SK-N-SH (cell line): ENCODE measurements around the gene STT3B. TPM values are rescaled to one million over a fixed set of nuclear protein-coding genes. Genes with fewer than 3 reads are reported as not detected.

Experiments
- CTCF ChIA-PET: fragments of 300-600, 350-600 bp; formaldehyde crosslinking; extraction: SDS; loops from one replicate; lab custom pipeline; 2021; lab: Yijun Ruan, JAX
- POLR2A ChIA-PET: fragments of 350-600 bp; sonication (Branson Sonifier 250); formaldehyde crosslinking; extraction: SDS; loops from one replicate; lab custom pipeline; 2020; ENCODE audit warnings: antibody characterized with exemption, inconsistent platforms; lab: Yijun Ruan, JAX
- DNase-seq: peaks from one replicate; pipeline ENCODE4 v3.0.0; 2012
- H2AFZ ChIP-seq: fragments of 200-600 bp; sonication (generic); 2 replicates; pipeline ENCODE4 v1.8.1; 2016; ENCODE audit warnings: antibody characterized with exemption, mild to moderate bottlenecking, low read depth
- H3F3A ChIP-seq: fragments of 200-600 bp; sonication (generic); replicated peaks from 2 replicates; pipeline ENCODE3; 2016; ENCODE audit warnings: antibody characterized with exemption, mild to moderate bottlenecking; ENCODE audit not compliant: insufficient read depth
- H3K27ac ChIP-seq, 2 experiments: fragments of 200-500 bp in 1 of 2; fragments of 200-600 bp in 1 of 2; sonication (Bioruptor generic) in 1 of 2; sonication (generic), shearing (Covaris generic) in 1 of 2; 2 replicates each; pipeline versions ENCODE4 v1.5.1 to v1.6.1; 2014 to 2016; ENCODE audit warnings: low read depth in 2 of 2, inconsistent platforms in 1 of 2, low read length in 1 of 2, mild to moderate bottlenecking in 1 of 2, mixed read lengths in 1 of 2
- H3K27me3 ChIP-seq: fragments of 200-600 bp; sonication (generic), shearing (Covaris generic); 2 replicates; pipeline ENCODE4 v1.6.1; 2016; ENCODE audit warnings: mixed run types; ENCODE audit not compliant: insufficient read depth
- H3K36me3 ChIP-seq, 2 experiments: fragments of 200-500 bp in 1 of 2; fragments of 200-600 bp in 1 of 2; sonication (Bioruptor generic) in 1 of 2; sonication (generic) in 1 of 2; replicated peaks in 1 of 2; 2 replicates each; pipeline versions ENCODE3 to v1.5.1; 2014 to 2016; ENCODE audit warnings: low read length in 1 of 2, mild to moderate bottlenecking in 1 of 2; ENCODE audit not compliant: insufficient read depth in 2 of 2, control insufficient read depth in 1 of 2
- H3K4me1 ChIP-seq, 2 experiments: fragments of 200-500 bp in 1 of 2; fragments of 200-600 bp in 1 of 2; sonication (Bioruptor generic) in 1 of 2; sonication (generic), shearing (Covaris generic) in 1 of 2; 2 replicates each; pipeline versions ENCODE4 v1.5.1 to v1.6.1; 2014 to 2016; ENCODE audit warnings: low read depth in 1 of 2, low read length in 1 of 2, mixed run types in 1 of 2; ENCODE audit not compliant: insufficient read depth in 2 of 2, control insufficient read depth in 1 of 2
- H3K4me2 ChIP-seq: fragments of 200-600 bp; sonication (generic), shearing (Covaris generic); 2 replicates; pipeline ENCODE4 v1.6.1; 2017; ENCODE audit warnings: mixed run types
- H3K4me3 ChIP-seq, 2 experiments: fragments of 200-500 bp in 1 of 2; fragments of 200-600 bp in 1 of 2; sonication (Bioruptor generic) in 1 of 2; sonication (generic), shearing (Covaris generic) in 1 of 2; 2 replicates each; pipeline versions ENCODE4 v1.5.1 to v1.8.1; 2014 to 2016; ENCODE audit warnings: low read depth in 2 of 2, inconsistent platforms in 1 of 2, low read length in 1 of 2, mild to moderate bottlenecking in 1 of 2, mixed read lengths in 1 of 2, moderate library complexity in 1 of 2
- H3K79me2 ChIP-seq: fragments of 200-600 bp; sonication (generic); 2 replicates; pipeline ENCODE4 v1.8.1; 2017; ENCODE audit warnings: mild to moderate bottlenecking; ENCODE audit not compliant: insufficient read depth
- H3K9ac ChIP-seq: fragments of 200-600 bp; sonication (generic); 2 replicates; pipeline ENCODE4 v1.6.1; 2017; ENCODE audit warnings: mixed run types
- H3K9me2 ChIP-seq: fragments of 200-600 bp; sonication (generic); 2 replicates; pipeline ENCODE4 v1.6.1; 2017; ENCODE audit warnings: mixed run types
- H3K9me3 ChIP-seq: fragments of 200-600 bp; sonication (generic); 2 replicates; pipeline ENCODE4 v1.6.1; 2017; ENCODE audit warnings: mixed run types, mild to moderate bottlenecking, moderate library complexity
- H4K20me1 ChIP-seq: fragments of 200-600 bp; sonication (generic); 2 replicates; pipeline ENCODE4 v1.6.1; 2017; ENCODE audit warnings: mild to moderate bottlenecking, mixed run types; ENCODE audit not compliant: insufficient read depth
- CHD2 ChIP-seq: fragments of 150-350 bp; IDR thresholded peaks from 2 replicates; pipeline ENCODE4 v1.6.1; 2018; ENCODE audit warnings: low read length; ENCODE audit not compliant: partially characterized antibody
- EP300 ChIP-seq, 2 experiments: IDR thresholded peaks; 2 replicates each; pipeline versions ENCODE4 v1.4.0 to v1.6.1; 2012; ENCODE audit warnings: borderline replicate concordance in 1 of 2, low read depth in 1 of 2, low read length in 1 of 2
- FOSL2 ChIP-seq: IDR thresholded peaks from 2 replicates; pipeline ENCODE4 v1.4.0; 2012; ENCODE audit warnings: low read depth, mild to moderate bottlenecking, moderate library complexity, borderline replicate concordance
- FOXM1 ChIP-seq: IDR thresholded peaks from 2 replicates; pipeline ENCODE4 v1.4.0; 2012; ENCODE audit warnings: low read depth, mild to moderate bottlenecking
- IRF3 ChIP-seq: fragments of 150-350 bp; IDR thresholded peaks from 2 replicates; pipeline ENCODE4 v1.6.1; 2016; ENCODE audit warnings: mild to moderate bottlenecking, low read depth, low read length
- JUND ChIP-seq: IDR thresholded peaks from 2 replicates; pipeline ENCODE4 v1.4.0; 2012
- MEF2A ChIP-seq: IDR thresholded peaks from 2 replicates; pipeline ENCODE4 v1.4.0; 2012; ENCODE audit warnings: low read depth, borderline replicate concordance
- NRF1 ChIP-seq: IDR thresholded peaks from 2 replicates; pipeline ENCODE4 v1.6.1; 2012; ENCODE audit warnings: low read depth, mild to moderate bottlenecking, low read length
- PBX3 ChIP-seq: IDR thresholded peaks from 2 replicates; pipeline ENCODE4; 2012
- POLR2AphosphoS5 ChIP-seq: IDR thresholded peaks from 2 replicates; pipeline ENCODE4 v1.6.1; 2012; ENCODE audit warnings: low read depth, low read length
- RAD21 ChIP-seq: IDR thresholded peaks from 2 replicates; pipeline ENCODE4 v1.6.1; 2012; ENCODE audit warnings: mild to moderate bottlenecking, low read length
- RCOR1 ChIP-seq: fragments of 150-350 bp; IDR thresholded peaks from 2 replicates; pipeline ENCODE4 v1.6.1; 2017; ENCODE audit warnings: antibody characterized with exemption, low read length
- REST ChIP-seq: IDR thresholded peaks from 2 replicates; pipeline ENCODE4 v1.6.1; 2012; ENCODE audit warnings: mild to moderate bottlenecking, low read depth, low read length, moderate library complexity
- RFX5 ChIP-seq: IDR thresholded peaks from 2 replicates; pipeline ENCODE4 v1.6.1; 2012; ENCODE audit warnings: mild to moderate bottlenecking, improper control_type of control experiment, low read length
- RXRA ChIP-seq: IDR thresholded peaks from 2 replicates; pipeline ENCODE4 v1.4.0; 2012; ENCODE audit warnings: low read depth, mild to moderate bottlenecking, borderline replicate concordance
- SIN3A ChIP-seq: IDR thresholded peaks from 2 replicates; pipeline ENCODE4 v1.6.1; 2012; ENCODE audit warnings: low read depth, mild to moderate bottlenecking, low read length, moderate library complexity, borderline replicate concordance
- TAF1 ChIP-seq: IDR thresholded peaks from 2 replicates; pipeline ENCODE4 v1.6.1; 2012; ENCODE audit warnings: low read depth, mild to moderate bottlenecking, low read length, moderate library complexity, borderline replicate concordance
- YY1 ChIP-seq: IDR thresholded peaks from 2 replicates; pipeline ENCODE4 v1.4.0; 2012; ENCODE audit warnings: low read depth, mild to moderate bottlenecking
- WGBS: methylation state at CpG from one replicate; pipeline ENCODE4 v1.1.6; 2017; ENCODE audit warnings: low lambda C conversion rate; 5-methylcytosine and 5-hydroxymethylcytosine counted together
- polyA plus RNA-seq, 3 experiments: library from polyadenylated mRNA; depleted of rRNA; stranded (reverse); fragments of >200 nt; gene quantifications; 2 replicates each; pipeline ENCODE4 v1.2.3, GENCODE V29; 2012
- TF ChIP-seq, protein P1 (sequence below): fragments of 200-600 bp; sonication (generic); IDR thresholded peaks from 2 replicates; pipeline ENCODE4 v1.6.1; 2017; ENCODE audit warnings: antibody characterized with exemption, mild to moderate bottlenecking, moderate library complexity
- TF ChIP-seq, protein P2 (sequence below): IDR thresholded peaks from 2 replicates; pipeline ENCODE4 v1.4.0; 2012; ENCODE audit warnings: low read depth, borderline replicate concordance

STT3B gene
- polyA plus RNA-seq, 1 of the 3 experiments (the other 2 are of a cell fraction) = 27.9 TPM

GRCh38 chr3:31485196-31485595 lies 47.5 kb upstream of the STT3B start:
- Histone ChIP-seq H3K9me2 (no peaks in the 10 kb centered on the region), H3K27ac (no peak overlapping the region), H2AFZ (no peak overlapping the region), H3K9me3 (no peaks in the 10 kb centered on the region), H3K27me3 (0 out of 2 replicates have a peak, but pooled peaks cover 4% of the 10 kb centered on the region), H3K4me3 (no peak overlapping the region), H3K9ac (no peak overlapping the region), H3K79me2 (no peaks in the 10 kb centered on the region), H3K4me2 (no peak overlapping the region), H3K4me1 (no peaks in the 10 kb centered on the region), H3F3A (no peaks in the 10 kb centered on the region), H3K36me3 (no peaks in the 10 kb centered on the region), H4K20me1 (no peaks in the 10 kb centered on the region)
- ChIA-PET POLR2A (no interaction called here), CTCF (no interaction called here)
- 36% methylated on average over 1 of the region's 1 CpG for WGBS
- TF ChIP-seq FOSL2 = no peak
- TF ChIP-seq JUND = no peak
- TF ChIP-seq, protein P1, sequence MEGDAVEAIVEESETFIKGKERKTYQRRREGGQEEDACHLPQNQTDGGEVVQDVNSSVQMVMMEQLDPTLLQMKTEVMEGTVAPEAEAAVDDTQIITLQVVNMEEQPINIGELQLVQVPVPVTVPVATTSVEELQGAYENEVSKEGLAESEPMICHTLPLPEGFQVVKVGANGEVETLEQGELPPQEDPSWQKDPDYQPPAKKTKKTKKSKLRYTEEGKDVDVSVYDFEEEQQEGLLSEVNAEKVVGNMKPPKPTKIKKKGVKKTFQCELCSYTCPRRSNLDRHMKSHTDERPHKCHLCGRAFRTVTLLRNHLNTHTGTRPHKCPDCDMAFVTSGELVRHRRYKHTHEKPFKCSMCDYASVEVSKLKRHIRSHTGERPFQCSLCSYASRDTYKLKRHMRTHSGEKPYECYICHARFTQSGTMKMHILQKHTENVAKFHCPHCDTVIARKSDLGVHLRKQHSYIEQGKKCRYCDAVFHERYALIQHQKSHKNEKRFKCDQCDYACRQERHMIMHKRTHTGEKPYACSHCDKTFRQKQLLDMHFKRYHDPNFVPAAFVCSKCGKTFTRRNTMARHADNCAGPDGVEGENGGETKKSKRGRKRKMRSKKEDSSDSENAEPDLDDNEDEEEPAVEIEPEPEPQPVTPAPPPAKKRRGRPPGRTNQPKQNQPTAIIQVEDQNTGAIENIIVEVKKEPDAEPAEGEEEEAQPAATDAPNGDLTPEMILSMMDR = no peak
- TF ChIP-seq NRF1 = no peak
- no peak for TF ChIP-seq RAD21
- TF ChIP-seq RXRA = no peak
- TF ChIP-seq RFX5 = no peak
- TF ChIP-seq IRF3 = no peak
- TF ChIP-seq PBX3 = no peak
- no peak for TF ChIP-seq SIN3A
- TF ChIP-seq FOXM1 = no peak
- TF ChIP-seq EP300 (IDR thresholded peaks at IDR 0.05; ENCODE audit: borderline replicate concordance in 1 of 2, low read depth in 1 of 2, low read length in 1 of 2) = no peak
- no peak for TF ChIP-seq CHD2
- DNase-seq = no peak

DNA sequence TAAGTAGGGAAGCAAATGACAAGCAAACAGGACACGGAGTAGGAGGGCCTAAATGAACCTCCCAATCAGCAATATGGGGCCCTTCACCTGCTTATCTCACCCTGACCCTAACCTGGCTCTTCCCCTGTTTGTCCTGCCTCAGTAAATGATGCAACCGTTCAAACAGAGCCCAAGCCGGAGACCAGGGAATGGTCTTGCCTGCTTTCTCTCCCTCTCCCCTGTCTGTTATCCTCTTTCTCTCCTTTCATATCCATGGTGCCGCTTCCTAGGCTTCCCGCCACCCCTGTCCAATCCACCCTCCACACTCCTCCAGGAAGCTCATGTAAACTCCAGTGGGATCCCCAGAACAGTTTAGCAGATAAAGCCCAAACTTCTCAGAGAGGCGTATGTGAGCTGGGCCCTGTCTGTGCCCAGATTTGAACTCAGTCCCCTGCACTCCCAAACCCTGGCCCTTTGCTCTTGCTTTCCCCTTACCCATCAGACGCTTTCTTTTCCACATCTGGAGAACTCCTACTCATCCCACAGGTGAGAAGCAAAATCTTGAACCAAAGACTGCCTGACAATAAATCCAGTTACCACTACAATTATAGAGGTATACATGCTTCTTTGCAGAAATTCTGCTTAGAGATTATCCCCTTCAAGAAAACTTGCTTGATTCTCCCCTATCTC lies 45.7 kb upstream of the STT3B start:
- H3K4me2 ChIP-seq = no peak overlapping the region
- H3K79me2 ChIP-seq = no peaks in the 10 kb centered on the region
- H3F3A ChIP-seq = no peaks in the 10 kb centered on the region
- ChIA-PET POLR2A (interaction anchor here (0.6 kb wide), 1 partner anchor 46 kb away, joined by 3 read pairs; no protein-coding TSS in a partner anchor), CTCF (no interaction called here)
- no peak overlapping the region for H3K9ac ChIP-seq
- 0 out of 2 replicates have a peak, but pooled peaks cover 4% of the 10 kb centered on the region for H3K27me3 ChIP-seq
- H4K20me1 ChIP-seq = no peaks in the 10 kb centered on the region
- no peaks in the 10 kb centered on the region for H3K9me2 ChIP-seq
- no peaks in the 10 kb centered on the region for H3K4me1 ChIP-seq
- no peaks in the 10 kb centered on the region for H3K9me3 ChIP-seq
- no peaks in the 10 kb centered on the region for H3K36me3 ChIP-seq
- no peak overlapping the region for H3K4me3 ChIP-seq
- no peak overlapping the region for H2AFZ ChIP-seq
- WGBS = 43% methylated on average over 7 of the region's 7 CpGs
- DNase-seq = no peak
- no peak overlapping the region for H3K27ac ChIP-seq
- TF ChIP-seq POLR2AphosphoS5 (no peak), MEF2A (no peak), REST (no peak), YY1 (no peak), JUND (no peak), CHD2 (no peak), RCOR1 (no peak), TAF1 (no peak), RXRA (no peak)
- TF ChIP-seq, protein P2, sequence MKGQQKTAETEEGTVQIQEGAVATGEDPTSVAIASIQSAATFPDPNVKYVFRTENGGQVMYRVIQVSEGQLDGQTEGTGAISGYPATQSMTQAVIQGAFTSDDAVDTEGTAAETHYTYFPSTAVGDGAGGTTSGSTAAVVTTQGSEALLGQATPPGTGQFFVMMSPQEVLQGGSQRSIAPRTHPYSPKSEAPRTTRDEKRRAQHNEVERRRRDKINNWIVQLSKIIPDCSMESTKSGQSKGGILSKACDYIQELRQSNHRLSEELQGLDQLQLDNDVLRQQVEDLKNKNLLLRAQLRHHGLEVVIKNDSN = no peak
